Parathyroid adenoma (tissue), 2 donors: ENCODE results near the gene DDX27.

Source experiments
- H2AFZ ChIP-seq: fragments of 300-600 bp; sonication (generic); one replicate; pipeline ENCODE4 v1.7.0; 2017; ENCODE audit warnings: antibody characterized with exemption, mild to moderate bottlenecking
- H3K27ac ChIP-seq: fragments of 300-600 bp; sonication (generic); one replicate; pipeline ENCODE4 v1.7.0; 2017
- H3K27me3 ChIP-seq: fragments of 300-600 bp; sonication (generic); one replicate; pipeline ENCODE4 v1.7.0; 2017; ENCODE audit warnings: low read length; ENCODE audit not compliant: control insufficient read depth, insufficient read depth
- H3K36me3 ChIP-seq: fragments of 300-600 bp; sonication (generic); one replicate; pipeline ENCODE4 v1.7.0; 2017; ENCODE audit warnings: low read length; ENCODE audit not compliant: control insufficient read depth, insufficient read depth
- H3K4me1 ChIP-seq: fragments of 300-600 bp; sonication (generic); one replicate; pipeline ENCODE4 v1.7.0; 2017; ENCODE audit warnings: control low read depth
- H3K4me2 ChIP-seq: fragments of 300-600 bp; sonication (generic); one replicate; pipeline ENCODE4 v1.7.0; 2017; ENCODE audit warnings: low read length
- H3K4me3 ChIP-seq: fragments of 300-600 bp; sonication (generic); one replicate; pipeline ENCODE4 v1.7.0; 2017; ENCODE audit warnings: low read depth, low read length
- H3K79me2 ChIP-seq: fragments of 300-600 bp; sonication (generic); one replicate; pipeline ENCODE4 v1.7.0; 2017; ENCODE audit warnings: control low read depth
- H3K9ac ChIP-seq: fragments of 300-600 bp; sonication (generic); one replicate; pipeline ENCODE4 v1.7.0; 2017; ENCODE audit warnings: mild to moderate bottlenecking
- H3K9me3 ChIP-seq: fragments of 300-600 bp; sonication (generic); one replicate; pipeline ENCODE4 v1.7.0; 2017; ENCODE audit warnings: low read length; ENCODE audit not compliant: control insufficient read depth
- CTCF ChIP-seq: fragments of 300-600 bp; sonication (generic); IDR thresholded peaks from one replicate; pipeline ENCODE4 v1.7.0; 2017; ENCODE audit warnings: antibody characterized with exemption, mild to moderate bottlenecking
- donor health status: primary hyperparathyroidism.

Gene DDX27

GRCh38 chr20:49172413-49172812 is 46.8 kb upstream of the DDX27 start:
- Histone ChIP-seq H2AFZ (no peak overlapping the region), H3K4me3 (peak overlapping the region; percentile 13), H3K36me3 (no peaks in the 10 kb centered on the region), H3K9me3 (no peaks in the 10 kb centered on the region), H3K79me2 (peaks cover 62% of the 10 kb centered on the region), H3K27ac (no peak overlapping the region), H3K4me1 (peaks cover 4% of the 10 kb centered on the region), H3K4me2 (no peak overlapping the region), H3K27me3 (no peaks in the 10 kb centered on the region), H3K9ac (no peak overlapping the region)
- TF ChIP-seq CTCF, result no peak

GRCh38 chr20:49174183-49174582 is 45.0 kb upstream of the DDX27 start:
- peaks cover under 1% of the 10 kb centered on the region for H3K4me1 ChIP-seq
- no peak for TF ChIP-seq CTCF
- no peak overlapping the region for H3K4me2 ChIP-seq
- no peak overlapping the region for H3K9ac ChIP-seq
- H3K79me2 ChIP-seq, result peaks cover 70% of the 10 kb centered on the region
- no peaks in the 10 kb centered on the region for H3K9me3 ChIP-seq
- no peak overlapping the region for H2AFZ ChIP-seq
- H3K27me3 ChIP-seq, result no peaks in the 10 kb centered on the region
- H3K27ac ChIP-seq, result no peak overlapping the region
- H3K4me3 ChIP-seq, result no peak overlapping the region
- no peaks in the 10 kb centered on the region for H3K36me3 ChIP-seq

- Histone ChIP-seq H3K27ac (peak overlapping the region; percentile 53), H3K4me2 (peak overlapping the region; percentile 15), H3K9ac (no peak overlapping the region), H3K27me3 (no peaks in the 10 kb centered on the region), H3K9me3 (no peaks in the 10 kb centered on the region), H3K4me3 (no peak overlapping the region), H2AFZ (no peak overlapping the region), H3K36me3 (no peaks in the 10 kb centered on the region), H3K4me1 (peaks cover 19% of the 10 kb centered on the region), H3K79me2 (peaks cover 51% of the 10 kb centered on the region)
- no peak for TF ChIP-seq CTCF
These were observed 39.6 kb upstream of the DDX27 start for GRCh38 chr20:49179368-49180277.

GRCh38 chr20:49181265-49181877 is 37.8 kb upstream of the DDX27 start:
- no peak overlapping the region for H3K4me3 ChIP-seq
- H3K9ac ChIP-seq, result no peak overlapping the region
- peaks cover 24% of the 10 kb centered on the region for H3K4me1 ChIP-seq

More at GRCh38 chr20:49181265-49181877, 37.8 kb upstream of the DDX27 start:
- TF ChIP-seq CTCF, result no peak
- Histone ChIP-seq H3K27me3 (no peaks in the 10 kb centered on the region), H3K27ac (no peak overlapping the region), H3K4me2 (no peak overlapping the region), H3K9me3 (no peaks in the 10 kb centered on the region), H3K79me2 (peaks cover 54% of the 10 kb centered on the region), H3K36me3 (no peaks in the 10 kb centered on the region), H2AFZ (no peak overlapping the region)
